ENCODE data around the gene MYL4.

The MYL4 gene

GRCh38 chr17:47225911-47226688, 17.0 kb downstream of the MYL4 start:
- no peak for TF ChIP-seq CTCF (IDR thresholded peaks at IDR 0.05)
- Histone ChIP-seq H3K4me3 (no peak overlapping the region), H3K27ac (peak overlapping the region; percentile 89 to 90)
- no peak for DNase-seq (ENCODE audit: low spot score)

- no peak for TF ChIP-seq CTCF (IDR thresholded peaks at IDR 0.05)
- Histone ChIP-seq H3K4me3 (no peak overlapping the region), H3K27ac (peak overlapping the region; percentile 39 to 43)
- no peak for DNase-seq (ENCODE audit: low spot score)
Measured at GRCh38 chr17:47227862-47228261, 18.7 kb downstream of the MYL4 start.

GRCh38 chr17:47229535-47230443, 20.6 kb downstream of the MYL4 start:
- Histone ChIP-seq H3K27ac (peak overlapping the region; percentile 41 to 76), H3K4me3 (peak overlapping the region; percentile 57)
- peak; percentile 90 for DNase-seq (ENCODE audit: low spot score)
- TF ChIP-seq CTCF (IDR thresholded peaks at IDR 0.05): peak; percentile 97

- no peak overlapping the region for H3K27ac ChIP-seq
- no peak for DNase-seq (ENCODE audit: low spot score)
- no peak overlapping the region for H3K4me3 ChIP-seq
- TF ChIP-seq CTCF (IDR thresholded peaks at IDR 0.05): no peak
Measured at GRCh38 chr17:47230864-47231263, 21.7 kb downstream of the MYL4 start.

- DNase-seq (ENCODE audit: low spot score): no peak
- Histone ChIP-seq H3K4me3 (no peak overlapping the region), H3K27ac (no peak overlapping the region)
- no peak for TF ChIP-seq CTCF (IDR thresholded peaks at IDR 0.05)
Measured at GRCh38 chr17:47231334-47231733, 22.2 kb downstream of the MYL4 start.

GRCh38 chr17:47231866-47232265, 22.7 kb downstream of the MYL4 start:
- H3K4me3 ChIP-seq: no peak overlapping the region
- no peak overlapping the region for H3K27ac ChIP-seq
- DNase-seq (ENCODE audit: low spot score): no peak
- TF ChIP-seq CTCF (IDR thresholded peaks at IDR 0.05): no peak

Measured in coronary artery (tissue), 2 donors.